ENCODE results near the gene MAOA.

The MAOA gene

GRCh38 chrX:43629229-43629628 is 26.9 kb upstream of the MAOA start:
- no peaks in the 10 kb centered on the region for H3K36me3 ChIP-seq (ENCODE audit: insufficient read depth, low read length)
- H3K27me3 ChIP-seq (ENCODE audit: insufficient read depth, low read length, poor library complexity, severe bottlenecking): no peaks in the 10 kb centered on the region
- no peak overlapping the region for H2AFZ ChIP-seq (ENCODE audit: low read length)
- H3K4me2 ChIP-seq (ENCODE audit: low read depth, low read length, poor library complexity, severe bottlenecking): no peak overlapping the region
- H3K4me3 ChIP-seq (ENCODE audit: low read length, poor library complexity, severe bottlenecking): no peak overlapping the region
- no peaks in the 10 kb centered on the region for H3K9me2 ChIP-seq (replicated peaks; ENCODE audit: low read depth, low read length)
- no peaks in the 10 kb centered on the region for H3F3A ChIP-seq (ENCODE audit: low read depth)
- H3K9me3 ChIP-seq (ENCODE audit: insufficient read depth, low read depth, low read length): no peaks in the 10 kb centered on the region
- no peaks in the 10 kb centered on the region for H3K79me2 ChIP-seq (ENCODE audit: insufficient read depth, low read length)
- H4K20me1 ChIP-seq (ENCODE audit: insufficient read depth, low read length, poor library complexity, severe bottlenecking): no peaks in the 10 kb centered on the region
- H3K9ac ChIP-seq (ENCODE audit: low read depth, low read length, poor library complexity, severe bottlenecking): no peak overlapping the region
- no peak for TF ChIP-seq EZH2phosphoT487 (IDR thresholded peaks at IDR 0.05; ENCODE audit: borderline replicate concordance)
- TF ChIP-seq CTCF (conservative IDR thresholded peaks at IDR 0.05; ENCODE audit: low read length): no peak
- no peaks in the 10 kb centered on the region for H3K4me1 ChIP-seq (ENCODE audit: insufficient read depth, low read length, poor library complexity, severe bottlenecking)

DNA sequence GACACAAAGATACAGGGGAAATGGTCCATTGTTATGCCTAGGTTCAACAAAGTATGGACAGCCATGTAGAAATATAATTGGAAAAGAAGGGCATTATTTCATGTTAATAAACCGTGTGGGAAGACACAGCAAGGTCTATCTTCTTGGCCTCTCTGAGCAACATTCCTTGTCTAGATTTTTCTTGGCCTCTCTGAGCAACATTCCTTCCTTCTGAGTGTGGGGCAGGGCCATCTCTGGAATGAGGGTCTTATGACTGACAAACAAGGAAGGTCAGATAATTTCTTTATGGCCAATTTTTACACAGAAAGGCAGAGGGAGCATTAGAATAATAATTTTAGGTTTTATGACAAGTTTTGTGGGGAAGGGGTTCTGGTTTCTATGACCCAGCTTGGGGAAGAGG is 24.3 kb upstream of the MAOA start:
- no peak for TF ChIP-seq CTCF (conservative IDR thresholded peaks at IDR 0.05; ENCODE audit: low read length)
- TF ChIP-seq EZH2phosphoT487 (IDR thresholded peaks at IDR 0.05; ENCODE audit: borderline replicate concordance): no peak
- Histone ChIP-seq H2AFZ (ENCODE audit: low read length) (no peak overlapping the region), H3K4me2 (ENCODE audit: low read depth, low read length, poor library complexity, severe bottlenecking) (no peak overlapping the region)

GRCh38 chrX:43633081-43633480 is 23.0 kb upstream of the MAOA start:
- TF ChIP-seq CTCF (conservative IDR thresholded peaks at IDR 0.05; ENCODE audit: low read length) (no peak), EZH2phosphoT487 (IDR thresholded peaks at IDR 0.05; ENCODE audit: borderline replicate concordance) (no peak)
- Histone ChIP-seq H3K27me3 (ENCODE audit: insufficient read depth, low read length, poor library complexity, severe bottlenecking) (no peaks in the 10 kb centered on the region), H3F3A (ENCODE audit: low read depth) (no peaks in the 10 kb centered on the region), H3K9ac (ENCODE audit: low read depth, low read length, poor library complexity, severe bottlenecking) (no peak overlapping the region), H3K36me3 (ENCODE audit: insufficient read depth, low read length) (no peaks in the 10 kb centered on the region), H4K20me1 (ENCODE audit: insufficient read depth, low read length, poor library complexity, severe bottlenecking) (no peaks in the 10 kb centered on the region), H3K9me3 (ENCODE audit: insufficient read depth, low read depth, low read length) (no peaks in the 10 kb centered on the region), H3K4me1 (ENCODE audit: insufficient read depth, low read length, poor library complexity, severe bottlenecking) (no peaks in the 10 kb centered on the region), H3K9me2 (replicated peaks; ENCODE audit: low read depth, low read length) (no peaks in the 10 kb centered on the region), H3K79me2 (ENCODE audit: insufficient read depth, low read length) (no peaks in the 10 kb centered on the region), H3K4me2 (ENCODE audit: low read depth, low read length, poor library complexity, severe bottlenecking) (no peak overlapping the region), H2AFZ (ENCODE audit: low read length) (no peak overlapping the region), H3K4me3 (ENCODE audit: low read length, poor library complexity, severe bottlenecking) (no peak overlapping the region)

More for the DNA sequence above, 24.3 kb upstream of the MAOA start:
- Histone ChIP-seq H3K79me2 (ENCODE audit: insufficient read depth, low read length) (no peaks in the 10 kb centered on the region), H3K4me3 (ENCODE audit: low read length, poor library complexity, severe bottlenecking) (no peak overlapping the region), H3K9ac (ENCODE audit: low read depth, low read length, poor library complexity, severe bottlenecking) (no peak overlapping the region), H3K9me2 (replicated peaks; ENCODE audit: low read depth, low read length) (no peaks in the 10 kb centered on the region), H3K27me3 (ENCODE audit: insufficient read depth, low read length, poor library complexity, severe bottlenecking) (no peaks in the 10 kb centered on the region), H3K36me3 (ENCODE audit: insufficient read depth, low read length) (no peaks in the 10 kb centered on the region), H3K9me3 (ENCODE audit: insufficient read depth, low read depth, low read length) (no peaks in the 10 kb centered on the region), H3F3A (ENCODE audit: low read depth) (no peaks in the 10 kb centered on the region), H3K4me1 (ENCODE audit: insufficient read depth, low read length, poor library complexity, severe bottlenecking) (no peaks in the 10 kb centered on the region), H4K20me1 (ENCODE audit: insufficient read depth, low read length, poor library complexity, severe bottlenecking) (no peaks in the 10 kb centered on the region)

All from Loucy (cell line).